Activated CD8-positive, alpha-beta memory T cell treated with anti-CD3 and anti-CD28 coated beads, Interleukin-2, amount 10 ng/mL, durations not matched to agents 7 days and 5 days (primary cell): ENCODE measurements around the gene TNFRSF8. TPM values are rescaled to one million over a fixed set of nuclear protein-coding genes. Genes with fewer than 3 reads are reported as not detected.

Experiments used
- ATAC-seq: fragments of 150-1000 bp; cut with Tn5 transposase; one replicate; pipeline ENCODE4 v1.10.0; 2021; ENCODE audit warnings: moderate library complexity
- CTCF ChIA-PET: fragments of 350-600 bp; sonication (Branson Sonifier 250); formaldehyde crosslinking; loops from one replicate; lab custom pipeline; 2021; ENCODE audit warnings: antibody characterized with exemption; lab: Charles Lee
- DNase-seq: peaks from one replicate; pipeline ENCODE4 v3.0.0-alpha.2; 2020
- H3K27ac Mint-ChIP-seq: one replicate; pipeline ENCODE4 v1.8.0; 2021; ENCODE audit warnings: mild to moderate bottlenecking, mixed read lengths
- H3K27me3 Mint-ChIP-seq: one replicate; pipeline ENCODE4 v1.8.0; 2021; ENCODE audit warnings: mixed read lengths
- H3K36me3 Mint-ChIP-seq: one replicate; pipeline ENCODE4 v1.8.0; 2021; ENCODE audit warnings: mild to moderate bottlenecking, mixed read lengths
- H3K4me1 Mint-ChIP-seq: one replicate; pipeline ENCODE4 v1.8.0; 2021; ENCODE audit warnings: mixed read lengths
- H3K4me3 Mint-ChIP-seq: one replicate; pipeline ENCODE4 v1.8.0; 2021; ENCODE audit warnings: mild to moderate bottlenecking, moderate library complexity, mixed read lengths
- H3K9me3 Mint-ChIP-seq: one replicate; pipeline ENCODE4 v1.8.0; 2022; ENCODE audit warnings: low read depth, mixed read lengths
- microRNA-seq: library from miRNA; unstranded; fragments of <30 nt; microRNA quantifications from one replicate; pipeline ENCODE4 v1.2.0, GENCODE V29; 2022
- total RNA-seq, 2 experiments: library from RNA; stranded (reverse); gene quantifications; one replicate each; pipeline ENCODE4 v1.2.3, GENCODE V29; 2021

TNFRSF8 gene
- total RNA-seq, 2 experiments from 2014 or later, result 3.8 to 14.8 TPM

DNA sequence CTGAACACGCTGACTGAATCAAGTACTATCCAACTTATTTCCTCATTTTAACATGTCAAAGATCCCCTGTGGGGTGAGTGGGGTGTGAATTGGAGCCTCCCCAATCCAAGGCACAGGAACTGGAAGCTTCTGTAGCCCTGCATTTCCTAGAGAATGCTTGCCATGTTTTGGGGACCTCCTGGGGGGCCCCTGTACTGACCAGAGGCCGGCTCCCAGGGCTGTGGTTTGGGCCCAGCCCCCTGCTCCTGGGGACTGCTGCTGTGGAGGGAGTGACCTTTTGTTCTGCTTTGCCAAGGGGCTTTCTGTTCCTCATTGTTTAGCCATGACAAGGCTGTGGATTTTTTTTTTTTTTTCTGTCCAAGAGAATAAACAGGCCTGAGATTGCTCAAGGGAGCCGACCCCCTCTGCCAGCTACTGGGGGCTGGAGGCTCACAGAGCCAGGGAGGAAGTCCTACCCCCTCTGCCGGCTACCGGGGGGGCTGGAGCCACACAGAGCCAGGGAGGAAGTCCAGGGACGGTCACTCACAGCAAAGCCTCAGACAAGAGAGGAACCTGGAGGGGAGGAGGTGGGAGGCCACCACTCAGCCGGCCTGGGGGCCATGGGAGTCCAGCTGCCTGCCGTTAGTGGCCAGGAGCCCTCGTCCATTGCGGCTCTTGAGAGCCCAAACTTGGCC lies 121.0 kb downstream of the TNFRSF8 start:
- H3K36me3 Mint-ChIP-seq, result peaks cover 25% of the 10 kb centered on the region
- CTCF ChIA-PET, result interaction anchor here (1.3 kb wide), 1 partner anchor 43 kb away, joined by 4 read pairs; no protein-coding TSS in a partner anchor
- DNase-seq (no peak), ATAC-seq (no peak)
- H3K27ac Mint-ChIP-seq, result peak overlapping the region; percentile 15
- no peak overlapping the region for H3K4me3 Mint-ChIP-seq
- H3K9me3 Mint-ChIP-seq, result no peaks in the 10 kb centered on the region
- peaks cover 43% of the 10 kb centered on the region for H3K4me1 Mint-ChIP-seq
- H3K27me3 Mint-ChIP-seq, result no peaks in the 10 kb centered on the region

DNA sequence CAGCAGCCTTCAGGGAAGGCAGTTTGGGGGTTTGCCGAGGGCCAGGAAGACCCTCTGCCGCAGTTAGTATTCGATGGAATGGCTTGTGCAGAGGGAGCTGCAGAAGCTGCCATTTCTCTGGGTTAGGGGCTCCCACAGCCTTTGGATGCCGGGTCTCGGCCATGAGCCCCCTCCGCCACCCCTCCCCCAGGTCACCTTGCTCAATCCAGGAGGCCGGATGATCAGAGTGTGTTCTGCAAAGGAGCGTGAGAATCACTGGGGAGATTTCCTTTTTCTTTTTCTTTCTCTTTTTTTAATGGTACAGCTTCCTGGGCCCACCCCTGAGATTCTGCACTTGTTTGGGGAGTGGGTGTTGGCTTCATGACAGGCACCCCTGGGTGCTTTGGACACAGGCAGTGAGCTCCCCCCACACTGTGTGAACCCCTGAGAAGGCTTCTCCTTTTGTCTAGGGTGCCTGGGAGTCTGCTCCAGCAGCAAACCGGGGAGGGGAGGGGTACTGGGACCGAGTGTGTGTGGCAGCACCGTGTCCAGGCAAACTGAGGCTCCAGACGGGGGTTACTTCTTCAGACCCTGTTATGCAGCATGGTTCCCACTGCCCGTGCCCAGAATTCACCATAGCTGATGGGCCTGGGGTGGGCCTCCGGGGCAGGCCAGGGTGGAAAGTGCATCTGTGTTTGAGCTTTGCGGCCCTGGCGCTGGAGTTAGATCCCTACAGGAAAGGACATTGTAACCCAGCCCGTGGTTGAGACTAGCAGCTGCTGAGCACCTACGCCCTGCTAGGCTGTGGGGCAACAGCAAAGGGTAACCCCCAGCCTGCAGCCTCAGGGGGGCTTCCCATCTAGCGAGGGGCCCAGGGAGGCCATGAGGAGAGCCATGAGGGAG lies 122.2 kb downstream of the TNFRSF8 start:
- CTCF ChIA-PET, result interaction anchor here (2.1 kb wide), 1 partner anchor 60 kb away, joined by 10 read pairs; no protein-coding TSS in a partner anchor
- ATAC-seq (no peak), DNase-seq (no peak)
- Mint-ChIP-seq H3K4me3 (no peak overlapping the region), H3K9me3 (no peaks in the 10 kb centered on the region), H3K4me1 (peaks cover 40% of the 10 kb centered on the region), H3K27me3 (no peaks in the 10 kb centered on the region), H3K36me3 (peaks cover 26% of the 10 kb centered on the region), H3K27ac (no peak overlapping the region)

DNA sequence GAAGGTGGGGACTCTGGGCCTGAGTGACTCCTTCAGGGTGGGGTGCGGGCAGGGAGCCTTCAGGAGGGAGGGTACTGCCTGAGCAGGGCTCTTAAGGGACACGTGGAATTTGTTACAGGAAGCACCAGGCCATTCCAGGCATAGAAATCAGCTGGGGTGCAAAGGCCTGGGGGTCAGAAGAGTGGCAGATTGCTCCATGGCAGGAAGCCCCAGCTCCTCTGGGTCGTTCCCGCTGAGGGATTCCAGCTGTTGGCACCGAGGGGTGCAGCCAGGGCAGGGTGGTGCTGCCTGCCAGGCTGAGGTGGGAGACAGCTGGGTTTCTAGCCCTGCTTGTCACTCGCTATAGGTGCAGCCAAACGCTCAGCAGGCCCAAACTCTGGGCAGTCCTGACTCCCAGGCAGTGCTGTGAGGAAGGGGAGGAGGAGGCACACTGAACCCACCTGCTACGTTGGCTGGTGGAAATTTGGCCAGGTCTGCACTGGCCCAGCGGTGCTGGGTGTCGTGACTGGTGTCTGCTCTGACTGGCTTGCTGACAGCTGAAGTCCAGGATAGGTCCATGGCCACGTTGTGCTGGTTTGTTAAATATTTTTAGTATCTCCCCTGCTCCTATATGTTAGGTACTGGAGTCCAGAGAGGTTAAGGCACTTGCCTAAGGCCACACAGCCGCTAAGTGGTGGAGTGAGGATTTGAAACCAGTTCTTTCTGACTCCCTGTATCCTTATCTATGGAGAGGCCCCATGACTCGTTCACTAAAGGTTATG lies 123.0 kb downstream of the TNFRSF8 start:
- Mint-ChIP-seq H3K27ac (no peak overlapping the region), H3K9me3 (no peaks in the 10 kb centered on the region), H3K4me1 (peaks cover 40% of the 10 kb centered on the region), H3K27me3 (no peaks in the 10 kb centered on the region), H3K4me3 (no peak overlapping the region), H3K36me3 (peaks cover 28% of the 10 kb centered on the region)
- CTCF ChIA-PET, result interaction anchor here (1.2 to 2.1 kb wide), 3 partner anchors 8 to 206 kb away, joined by 3 to 10 read pairs (median 3); partner anchors contain the start of gene MFN2
- no peak for DNase-seq
- no peak for ATAC-seq

DNA sequence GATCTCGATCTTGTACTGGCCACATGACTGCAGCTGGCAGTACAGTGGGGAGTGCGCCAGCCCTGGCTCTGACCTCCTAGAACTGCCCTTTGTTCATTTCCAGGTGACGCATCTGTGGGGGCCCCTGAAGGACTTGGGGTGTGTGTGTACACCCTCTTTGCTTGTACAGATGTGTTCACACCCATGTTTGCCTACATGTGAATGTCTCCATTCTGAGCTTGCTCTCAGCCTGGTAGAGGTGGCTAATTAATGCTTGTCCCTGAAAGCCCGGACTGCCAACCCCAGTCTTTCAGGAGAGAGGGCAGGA lies 123.5 kb downstream of the TNFRSF8 start:
- DNase-seq (no peak), ATAC-seq (no peak)
- Mint-ChIP-seq H3K4me1 (peaks cover 40% of the 10 kb centered on the region), H3K4me3 (no peak overlapping the region), H3K36me3 (peaks cover 33% of the 10 kb centered on the region), H3K9me3 (no peaks in the 10 kb centered on the region), H3K27ac (no peak overlapping the region), H3K27me3 (no peaks in the 10 kb centered on the region)
- CTCF ChIA-PET, result interaction anchor here (1.2 to 2.1 kb wide), 3 partner anchors 8 to 207 kb away, joined by 3 to 10 read pairs (median 3); partner anchors contain the start of gene MFN2

DNA sequence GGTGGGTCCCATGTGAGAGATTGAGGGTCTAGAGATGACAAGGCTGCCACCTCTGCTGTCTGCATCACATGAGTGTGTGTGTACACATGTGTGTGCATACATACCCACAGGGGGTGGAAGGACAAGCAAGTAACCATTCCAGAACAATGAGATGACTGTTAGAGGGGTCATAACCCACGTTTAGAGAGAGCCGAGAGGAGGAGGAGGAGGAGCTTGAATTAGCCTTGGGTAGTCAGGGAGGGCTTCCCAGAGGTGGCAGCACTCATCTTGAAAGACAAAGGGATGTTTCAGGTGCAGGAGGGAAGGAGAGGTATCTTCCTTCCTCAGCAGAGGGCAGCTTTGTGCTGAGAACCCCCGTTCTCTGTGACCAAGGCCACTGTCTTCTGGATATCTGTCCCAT lies 125.0 kb downstream of the TNFRSF8 start:
- H3K9me3 Mint-ChIP-seq, result no peaks in the 10 kb centered on the region
- H3K4me3 Mint-ChIP-seq, result no peak overlapping the region
- no peaks in the 10 kb centered on the region for H3K27me3 Mint-ChIP-seq
- CTCF ChIA-PET, result interaction anchor here (1.2 kb wide), 1 partner anchor 8 kb away, joined by 3 read pairs; no protein-coding TSS in a partner anchor
- peak overlapping the region; percentile 18 for H3K27ac Mint-ChIP-seq
- H3K36me3 Mint-ChIP-seq, result peaks cover 44% of the 10 kb centered on the region
- H3K4me1 Mint-ChIP-seq, result peaks cover 34% of the 10 kb centered on the region
- no peak for DNase-seq
- ATAC-seq, result no peak

DNA sequence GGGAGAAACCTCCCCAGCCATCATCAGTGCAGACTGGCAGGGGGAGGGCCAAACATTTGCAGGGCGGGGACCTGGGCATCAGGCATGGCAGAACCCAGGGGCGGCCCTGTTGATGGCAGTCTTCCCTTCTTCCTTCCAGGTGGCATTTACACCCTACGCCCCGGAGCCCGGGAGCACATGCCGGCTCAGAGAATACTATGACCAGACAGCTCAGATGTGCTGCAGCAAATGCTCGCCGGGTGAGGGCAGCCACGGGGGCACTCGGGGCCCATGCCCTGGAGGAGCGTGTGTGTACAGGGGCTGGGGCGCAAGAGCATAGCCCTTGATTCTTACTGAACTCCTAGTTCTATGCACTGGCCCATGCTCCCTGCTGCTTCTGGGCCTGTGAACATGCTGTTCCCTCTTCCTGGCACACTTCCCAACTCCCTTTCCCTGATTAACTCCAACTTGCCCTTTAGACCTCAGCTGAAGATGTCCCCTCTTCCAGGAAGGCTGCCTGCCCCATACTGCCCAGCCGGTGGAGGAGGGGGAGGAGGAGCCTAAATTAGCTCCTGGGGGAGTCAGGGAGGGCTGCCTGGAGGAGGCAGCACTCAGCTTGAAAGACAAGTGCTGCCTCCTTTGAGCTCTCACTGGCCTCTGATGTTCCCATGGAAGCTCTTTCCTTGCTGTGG lies 125.7 kb downstream of the TNFRSF8 start:
- Mint-ChIP-seq H3K9me3 (no peaks in the 10 kb centered on the region), H3K36me3 (peaks cover 46% of the 10 kb centered on the region), H3K4me1 (peaks cover 36% of the 10 kb centered on the region), H3K27ac (no peak overlapping the region), H3K4me3 (no peak overlapping the region), H3K27me3 (no peaks in the 10 kb centered on the region)
- DNase-seq (no peak), ATAC-seq (no peak)
- CTCF ChIA-PET, result no interaction called here

DNA sequence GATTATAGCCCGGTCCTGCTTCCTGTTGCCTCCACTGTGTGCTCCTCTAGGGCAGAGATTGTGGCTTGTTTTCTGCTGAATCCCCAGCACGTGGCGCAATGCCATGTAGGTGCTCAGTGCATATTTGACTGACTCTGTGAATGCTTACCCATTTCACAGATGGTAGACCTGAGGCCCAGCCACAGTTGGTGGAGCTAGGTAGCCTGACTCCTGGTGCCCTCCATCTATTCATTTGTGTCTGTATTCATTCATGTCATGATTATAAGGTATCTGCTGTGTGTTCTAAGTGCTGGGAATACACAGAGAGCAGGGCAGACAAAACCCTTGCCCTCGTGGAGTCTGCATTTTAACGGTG lies 126.2 kb downstream of the TNFRSF8 start:
- Mint-ChIP-seq H3K36me3 (peaks cover 50% of the 10 kb centered on the region), H3K9me3 (no peaks in the 10 kb centered on the region), H3K4me1 (peaks cover 36% of the 10 kb centered on the region), H3K27me3 (no peaks in the 10 kb centered on the region), H3K27ac (no peak overlapping the region), H3K4me3 (no peak overlapping the region)
- ATAC-seq (no peak), DNase-seq (no peak)
- CTCF ChIA-PET, result no interaction called here

DNA sequence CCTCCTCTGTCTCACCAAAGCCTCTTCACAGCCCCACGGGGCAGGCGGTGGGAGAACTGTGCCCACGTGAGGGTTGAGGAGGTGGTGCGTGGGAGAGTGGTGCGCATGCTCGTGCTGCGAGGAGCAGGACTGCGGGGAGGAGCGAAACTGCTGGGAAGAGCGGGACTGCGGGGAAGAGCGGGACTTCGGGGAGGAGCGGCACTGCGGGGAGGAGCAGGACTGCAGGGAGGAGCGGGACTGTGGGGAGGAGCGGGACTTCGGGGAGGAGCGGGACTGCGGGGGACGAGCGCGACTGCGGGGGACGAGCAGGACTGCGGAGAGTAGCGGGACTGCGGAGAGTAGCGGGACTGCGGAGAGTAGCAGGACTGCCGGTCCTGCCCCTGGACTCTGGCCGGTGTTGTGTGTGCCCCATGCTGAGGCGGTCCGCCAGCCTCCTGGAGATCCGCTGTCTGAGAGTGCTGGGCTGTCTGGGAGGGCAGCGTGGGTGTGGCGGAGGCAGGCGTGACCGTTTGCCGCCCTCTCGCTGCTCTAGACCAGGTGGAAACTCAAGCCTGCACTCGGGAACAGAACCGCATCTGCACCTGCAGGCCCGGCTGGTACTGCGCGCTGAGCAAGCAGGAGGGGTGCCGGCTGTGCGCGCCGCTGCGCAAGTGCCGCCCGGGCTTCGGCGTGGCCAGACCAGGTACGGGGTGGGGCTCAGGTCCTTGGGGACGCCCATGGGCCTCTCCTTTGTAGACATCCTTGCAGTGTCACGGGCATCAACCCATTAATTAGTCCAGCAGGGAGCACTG lies 128.3 kb downstream of the TNFRSF8 start:
- Mint-ChIP-seq H3K4me1 (peaks cover 49% of the 10 kb centered on the region), H3K27ac (no peak overlapping the region), H3K4me3 (no peak overlapping the region), H3K9me3 (no peaks in the 10 kb centered on the region), H3K27me3 (no peaks in the 10 kb centered on the region), H3K36me3 (peaks cover 62% of the 10 kb centered on the region)
- DNase-seq (no peak), ATAC-seq (no peak)
- CTCF ChIA-PET, result interaction anchor here (1.0 to 3.6 kb wide), 3 partner anchors 65 to 67 kb away, joined by 3 to 13 read pairs (median 12); no protein-coding TSS in a partner anchor

Small RNA genes within 50 kb of the gene (microRNA-seq; reads per million reads assigned to microRNA genes)
- gene MIR4632 (3.0 reads per million), gene MIR6729 (not detected), gene MIR7846 (not detected)

Other genes starting within 250 kb of the TNFRSF8 start
- not detected for gene NPPA, start 215.5 kb upstream of the TNFRSF8 start, total RNA-seq
- gene NPPB, start 204.4 kb upstream of the TNFRSF8 start, total RNA-seq, result not detected
- 10 to 100 TPM; 44.2 to 44.6 TPM for gene KIAA2013, start 136.9 kb upstream of the TNFRSF8 start, total RNA-seq
- 10 to 100 TPM; 17.6 to 20.8 TPM for gene PLOD1, start 128.6 kb upstream of the TNFRSF8 start, total RNA-seq
- 10 to 100 TPM; 57.7 to 67.5 TPM for gene MFN2, start 82.9 kb upstream of the TNFRSF8 start, total RNA-seq
- gene MIIP, start 43.8 kb upstream of the TNFRSF8 start, total RNA-seq, result 10 to 100 TPM; 41.4 to 59.3 TPM
- 100 to 1,000 TPM; 294 to 370 TPM for gene TNFRSF1B, start 103.7 kb downstream of the TNFRSF8 start, total RNA-seq
- gene VPS13D, start 166.7 kb downstream of the TNFRSF8 start, total RNA-seq, result 10 to 100 TPM; 34.6 to 38.3 TPM